CD4-positive, alpha-beta T cell treated with Interleukin-1 beta for 1 hour (primary cell): Measurements from ENCODE around the gene GNA15.
A peak's percentile ranks its signal among the peaks of the same experiment; 100 is the strongest.
"Not testable (repeated sequence)": the region's sequence is repeated elsewhere in the genome, so short reads cannot be mapped to it uniquely, and the experiment has no call there.

Source experiments
- DNase-seq, 2 donors: peaks; one replicate each; pipeline ENCODE4 v3.0.0-alpha.2; 2020 to 2022

GNA15 gene

DNA sequence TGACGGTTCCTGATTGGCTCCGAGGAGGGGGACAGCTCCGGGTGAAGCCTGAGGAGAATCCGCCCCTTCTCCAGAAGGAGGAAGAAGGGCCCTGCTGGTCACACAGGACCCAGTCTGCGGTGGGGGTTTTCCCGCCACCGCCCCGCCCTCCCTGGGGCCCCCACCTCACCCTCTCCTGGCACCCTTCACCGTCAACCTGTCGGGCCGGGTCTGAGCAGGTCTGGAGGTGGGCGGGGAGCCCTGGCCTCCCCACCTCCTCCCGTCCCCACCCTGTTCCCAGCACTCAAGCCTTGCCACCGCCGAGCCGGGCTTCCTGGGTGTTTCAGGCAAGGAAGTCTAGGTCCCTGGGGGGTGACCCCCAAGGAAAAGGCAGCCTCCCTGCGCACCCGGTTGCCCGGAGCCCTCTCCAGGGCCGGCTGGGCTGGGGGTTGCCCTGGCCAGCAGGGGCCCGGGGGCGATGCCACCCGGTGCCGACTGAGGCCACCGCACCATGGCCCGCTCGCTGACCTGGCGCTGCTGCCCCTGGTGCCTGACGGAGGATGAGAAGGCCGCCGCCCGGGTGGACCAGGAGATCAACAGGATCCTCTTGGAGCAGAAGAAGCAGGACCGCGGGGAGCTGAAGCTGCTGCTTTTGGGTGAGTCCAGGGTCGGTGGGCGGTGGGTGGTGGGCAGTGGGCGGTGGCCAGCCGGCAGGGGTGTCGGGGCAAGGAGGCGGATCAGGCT lies at the start of gene GNA15:
Gene GNA15 (plus strand): TSS at position 73 of the 723 bp plus-strand sequence. CDS start 418 bp downstream, at position 491.
- DNase-seq, result peak; percentile 70 to 79

- DNase-seq, result no peak
Observed at GRCh38 chr19:3087769-3088168, 48.1 kb upstream of the GNA15 start.

DNA sequence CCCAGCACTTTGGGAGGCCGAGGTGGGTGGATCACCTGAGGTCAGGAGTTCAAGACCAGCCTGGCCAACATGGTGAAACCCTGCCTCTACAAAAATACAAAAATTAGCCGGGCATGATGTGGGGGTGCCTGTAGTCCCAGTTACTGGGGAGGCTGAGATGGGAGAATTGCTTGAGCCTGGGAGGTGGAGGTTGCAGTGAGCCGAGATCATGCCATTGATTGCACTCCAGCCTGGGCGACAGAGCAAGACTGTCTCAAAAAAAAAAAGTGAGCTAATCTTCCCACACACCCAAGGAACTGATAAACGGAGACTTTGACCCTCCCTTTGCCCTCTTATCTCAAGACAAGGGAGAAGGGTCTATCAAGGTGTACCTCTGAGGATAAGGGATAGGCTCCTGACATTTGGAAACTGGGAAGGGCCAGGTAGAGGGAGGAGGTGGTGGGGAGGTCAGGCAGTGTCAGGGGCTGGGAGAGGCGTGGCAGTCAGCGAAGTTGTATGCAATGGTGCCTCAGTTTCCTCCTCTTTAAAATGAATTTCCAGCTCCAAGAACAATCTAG lies 46.5 kb upstream of the GNA15 start:
- DNase-seq, result not testable (repeated sequence)

DNA sequence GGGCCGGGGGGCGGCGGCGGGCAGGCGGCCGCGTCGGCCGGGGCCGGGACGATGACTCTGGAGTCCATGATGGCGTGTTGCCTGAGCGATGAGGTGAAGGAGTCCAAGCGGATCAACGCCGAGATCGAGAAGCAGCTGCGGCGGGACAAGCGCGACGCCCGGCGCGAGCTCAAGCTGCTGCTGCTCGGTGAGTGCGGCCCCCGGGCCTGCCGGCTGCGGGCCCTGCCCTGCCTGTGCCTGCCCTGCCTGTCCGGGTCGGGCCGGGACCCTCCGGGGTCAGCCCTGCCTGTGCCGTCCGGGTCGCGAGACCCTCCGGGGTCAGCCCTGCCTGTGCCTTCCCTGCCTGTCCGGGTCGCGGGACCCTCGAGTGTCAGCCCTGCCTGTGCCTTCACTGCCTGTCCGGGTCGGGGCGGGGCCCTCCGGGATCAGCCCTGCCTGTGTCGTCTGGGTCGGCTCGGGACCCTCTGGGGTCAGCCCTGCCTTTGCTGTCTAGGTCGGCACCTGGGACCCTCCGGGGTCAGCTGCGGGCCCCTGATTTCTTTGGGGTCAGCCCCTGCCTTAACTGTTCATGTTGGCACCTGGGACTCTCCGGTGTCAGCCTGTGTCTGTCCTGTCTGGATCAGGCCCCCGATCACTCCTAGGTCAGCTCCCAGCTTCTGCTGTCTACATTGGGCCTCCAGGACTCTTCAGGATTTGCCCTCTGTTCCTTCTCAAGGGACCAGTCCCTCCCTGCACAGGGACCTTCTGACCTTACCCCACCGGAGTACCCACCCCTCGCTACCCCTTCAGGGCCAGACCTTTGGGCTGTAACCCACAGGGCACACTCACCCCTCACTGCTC lies 41.0 kb upstream of the GNA15 start:
- peak; percentile 27 to 39 for DNase-seq

- peak; percentile 66 to 82 for DNase-seq
Observed at GRCh38 chr19:3095441-3096191, 40.2 kb upstream of the GNA15 start.

GRCh38 chr19:3096267-3096901 lies 39.4 kb upstream of the GNA15 start:
- DNase-seq, result no peak

DNA sequence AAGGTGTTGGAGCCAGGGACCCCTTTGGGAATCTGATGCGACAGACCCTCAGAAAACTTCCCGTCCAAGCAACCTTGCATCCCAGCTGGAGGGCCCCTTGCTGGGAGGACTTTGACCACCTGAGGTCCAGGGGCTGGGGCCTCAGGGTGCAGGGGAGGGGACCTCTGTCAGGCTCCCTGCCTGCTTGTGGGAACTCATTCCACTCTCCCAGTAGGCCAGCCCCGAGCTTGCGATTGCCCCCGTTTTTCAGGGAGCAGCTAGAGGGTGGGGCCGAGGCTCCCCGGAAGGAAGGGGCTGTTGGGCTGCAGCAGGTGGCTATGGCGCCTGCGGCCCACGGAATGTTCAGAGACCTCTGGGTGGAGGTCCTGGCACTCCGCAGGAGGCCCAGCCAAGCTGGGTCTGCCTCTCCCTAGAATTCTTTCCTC lies 38.9 kb upstream of the GNA15 start:
- no peak for DNase-seq

DNA sequence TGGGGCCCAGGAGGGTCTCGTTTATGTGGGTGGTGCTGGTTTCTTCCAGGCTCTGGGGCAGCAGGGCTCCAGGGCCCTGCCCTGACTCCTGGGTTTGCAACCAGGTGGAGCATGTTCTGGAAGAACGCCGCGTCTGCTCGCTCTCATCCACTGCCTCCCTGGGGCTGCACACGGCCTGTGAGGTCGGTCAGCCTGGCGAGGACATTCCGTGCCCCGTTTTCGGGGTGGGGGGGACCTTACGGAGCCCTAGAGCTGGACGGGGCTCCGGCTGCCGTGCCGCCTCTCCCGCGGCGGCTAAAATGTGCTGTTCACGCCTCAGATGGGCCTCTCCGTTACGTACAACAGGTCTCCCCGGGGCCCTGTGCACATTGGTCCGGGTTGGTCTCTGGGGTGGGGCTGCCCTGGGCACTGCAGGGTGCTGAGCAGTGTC lies 38.4 kb upstream of the GNA15 start:
- no peak for DNase-seq

GRCh38 chr19:3098141-3098514 lies 37.7 kb upstream of the GNA15 start:
- no peak for DNase-seq

DNA sequence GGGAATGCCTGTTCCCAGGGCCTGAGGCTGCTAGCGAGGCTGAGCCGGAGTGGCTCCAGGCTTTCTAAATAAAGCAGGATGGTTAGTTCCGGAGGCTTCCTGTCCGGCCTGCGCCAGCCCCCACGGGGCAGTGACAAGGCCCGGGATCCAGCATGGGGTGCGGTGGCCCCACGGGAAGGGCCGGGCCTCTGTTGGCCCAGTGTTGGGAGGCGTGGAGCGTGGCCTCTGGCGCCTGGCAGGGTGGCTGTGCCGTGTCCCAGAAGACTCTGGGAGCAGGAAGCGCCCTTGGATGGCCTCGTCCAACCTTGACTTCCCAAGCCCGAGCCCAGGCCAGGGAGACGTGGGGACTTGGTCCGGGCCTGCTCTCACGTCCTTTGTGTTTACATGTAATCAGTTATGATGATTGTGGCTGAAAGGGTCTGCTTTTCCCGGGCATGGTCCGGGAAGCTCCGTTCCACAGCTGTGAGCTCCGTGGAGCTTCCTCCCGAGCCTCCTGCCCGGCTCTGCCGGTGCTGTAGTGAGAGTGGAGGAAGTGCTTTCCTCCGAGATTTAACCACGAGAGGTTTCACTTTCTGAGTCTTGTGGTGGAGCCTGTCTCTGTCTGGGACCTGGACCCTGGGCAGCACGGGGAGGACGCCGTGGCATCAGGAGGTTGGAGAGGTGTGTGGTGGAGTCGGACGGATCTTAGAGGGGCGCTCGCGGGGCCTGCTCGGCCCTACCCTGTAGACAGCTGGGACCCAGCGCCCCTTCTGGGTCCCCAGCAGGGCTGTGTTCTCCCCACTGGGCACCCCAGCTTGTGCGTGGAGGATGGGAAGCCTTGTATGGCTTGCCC lies 37.1 kb upstream of the GNA15 start:
- peak; percentile 38 to 40 for DNase-seq

- no peak for DNase-seq
Observed at GRCh38 chr19:3099347-3100145, 36.3 kb upstream of the GNA15 start.

DNA sequence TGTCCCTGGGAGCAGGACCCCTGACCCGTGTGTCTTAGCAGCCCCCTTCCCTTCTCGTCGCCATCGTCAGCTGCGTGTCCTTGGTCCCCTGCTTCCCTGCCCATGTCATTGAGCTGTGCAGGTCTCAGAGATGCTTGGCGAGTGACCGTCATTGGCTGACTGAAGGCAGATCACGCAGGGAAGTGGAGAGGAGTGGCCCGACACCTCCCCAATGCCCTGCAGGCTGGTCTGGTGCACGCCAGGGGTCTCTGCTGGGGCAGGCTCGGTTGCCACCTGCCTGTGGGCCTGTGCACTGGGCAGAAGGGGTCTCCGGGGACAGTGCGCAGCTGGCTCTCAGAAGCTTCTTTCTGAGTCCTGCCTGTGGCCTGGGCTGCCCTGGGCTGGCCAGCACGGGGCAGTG lies 35.5 kb upstream of the GNA15 start:
- DNase-seq, result no peak

DNA sequence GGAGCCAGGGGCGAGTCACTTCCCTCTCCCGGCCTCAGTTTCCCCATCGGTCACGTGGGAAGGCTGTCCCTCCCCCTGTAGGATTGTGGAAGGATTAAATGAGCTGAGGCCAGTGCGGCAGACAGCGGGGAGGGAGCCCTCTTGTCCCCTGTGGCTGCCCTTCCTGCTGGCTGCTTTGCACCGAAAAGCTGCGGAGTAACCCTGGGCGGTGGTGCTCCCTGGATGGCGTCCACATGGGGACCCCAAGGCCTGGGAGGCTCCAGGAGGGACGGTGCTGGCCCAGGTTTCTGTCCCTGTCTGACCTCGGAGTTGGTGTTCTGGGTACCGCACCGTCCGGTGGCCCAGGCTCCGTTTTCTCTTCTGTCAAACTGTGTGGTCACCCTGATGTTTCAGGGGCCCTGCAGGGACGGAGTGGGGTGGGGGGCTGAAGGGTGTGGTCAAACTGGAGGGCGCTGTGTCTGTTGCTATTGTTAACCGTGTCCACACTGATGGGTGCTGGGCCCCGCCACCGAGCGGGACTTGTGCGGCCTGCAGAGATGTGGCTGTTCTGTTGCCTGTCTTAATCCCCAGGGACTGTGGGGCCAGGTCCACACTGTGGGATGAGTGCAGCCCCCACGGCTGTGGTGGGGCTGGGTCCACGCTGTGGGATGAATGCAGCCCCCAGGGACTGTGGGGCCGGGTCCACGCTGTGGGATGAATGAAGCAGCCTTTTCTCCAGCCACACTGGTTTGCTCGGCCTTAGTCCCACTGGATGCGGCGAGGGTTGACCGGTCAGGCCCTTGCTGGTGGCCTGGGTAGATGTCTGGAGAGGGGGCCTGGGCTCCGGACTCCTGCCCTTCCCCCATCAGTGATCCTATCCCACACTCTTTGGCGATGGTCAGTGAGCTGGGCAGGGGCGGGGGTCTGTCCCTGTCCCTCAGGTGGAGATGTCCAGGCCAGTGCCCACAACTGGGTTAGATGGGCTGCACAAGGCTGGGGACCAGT lies 34.8 kb upstream of the GNA15 start:
- no peak for DNase-seq

- no peak for DNase-seq
Observed at GRCh38 chr19:3102239-3103140, 33.3 kb upstream of the GNA15 start.

DNA sequence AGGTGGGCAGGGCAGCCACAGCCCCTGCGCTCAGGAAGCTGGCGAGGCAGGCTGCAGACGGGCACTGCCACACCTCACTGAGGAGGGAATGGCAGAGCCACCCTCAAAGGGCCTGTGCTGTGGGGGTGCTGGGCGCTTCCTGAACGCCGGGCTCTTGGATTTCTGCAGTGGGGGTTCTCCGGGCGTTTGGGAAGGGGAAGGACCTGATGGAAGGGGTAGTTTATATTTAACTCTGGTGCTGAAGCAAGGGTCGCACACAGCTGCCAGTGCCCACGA lies 31.2 kb upstream of the GNA15 start:
- DNase-seq, result no peak

GRCh38 chr19:3105641-3106508 lies 30.0 kb upstream of the GNA15 start:
- DNase-seq, result no peak

GRCh38 chr19:3106509-3107141 lies 29.2 kb upstream of the GNA15 start:
- DNase-seq, result no peak
